PC-9 (cell line): ENCODE results near the gene PDZK1IP1.

ENCODE experiments used
- EZH2 ChIP-seq: fragments of 200-600 bp; sonication (generic); IDR thresholded peaks from 2 replicates; pipeline ENCODE4 v1.8.0; 2017; ENCODE audit warnings: antibody characterized with exemption, low read depth
- TF ChIP-seq, protein P1 (sequence below): fragments of 200-600 bp; sonication (generic); conservative IDR thresholded peaks from 2 replicates; pipeline ENCODE4 v1.6.1; 2017; ENCODE audit warnings: mixed run types, antibody characterized with exemption, mild to moderate bottlenecking, moderate library complexity

DNA sequence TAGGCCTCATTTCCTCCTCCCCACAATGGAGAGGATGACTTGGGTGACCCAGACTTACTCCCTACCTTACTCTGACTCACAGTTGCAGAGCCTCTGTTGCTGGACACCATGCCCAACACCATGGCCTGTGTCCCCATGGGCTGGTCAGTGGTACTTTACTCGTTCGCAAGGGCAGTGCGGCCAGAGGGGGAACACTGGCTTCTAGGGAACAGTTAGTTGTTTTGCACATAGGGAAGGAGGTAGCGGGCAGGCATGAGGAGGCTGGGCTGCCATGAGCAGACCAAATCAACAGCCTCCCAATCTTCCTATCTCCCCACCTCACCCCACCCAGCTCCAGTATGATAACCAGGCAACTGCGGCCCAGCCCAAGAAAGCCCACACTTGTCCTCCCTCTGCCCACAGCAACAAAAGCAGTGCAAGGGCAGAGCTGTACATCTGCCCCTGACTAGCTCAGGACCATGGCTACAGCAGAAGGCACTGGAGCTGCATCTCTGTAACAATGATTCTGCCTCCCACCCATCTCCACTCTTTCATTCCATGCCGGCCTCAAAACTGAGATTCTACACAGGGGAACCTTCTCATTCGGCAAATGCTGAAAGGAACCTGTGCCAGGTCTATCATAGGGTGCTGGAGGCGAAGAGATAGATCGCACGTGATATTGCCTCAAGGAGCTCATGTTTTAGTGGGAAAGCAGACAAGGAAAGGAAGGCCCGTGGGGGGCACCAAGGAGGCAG, 23.6 kb upstream of the PDZK1IP1 start:
- TF ChIP-seq EZH2 = no peak
- TF ChIP-seq, protein P1, sequence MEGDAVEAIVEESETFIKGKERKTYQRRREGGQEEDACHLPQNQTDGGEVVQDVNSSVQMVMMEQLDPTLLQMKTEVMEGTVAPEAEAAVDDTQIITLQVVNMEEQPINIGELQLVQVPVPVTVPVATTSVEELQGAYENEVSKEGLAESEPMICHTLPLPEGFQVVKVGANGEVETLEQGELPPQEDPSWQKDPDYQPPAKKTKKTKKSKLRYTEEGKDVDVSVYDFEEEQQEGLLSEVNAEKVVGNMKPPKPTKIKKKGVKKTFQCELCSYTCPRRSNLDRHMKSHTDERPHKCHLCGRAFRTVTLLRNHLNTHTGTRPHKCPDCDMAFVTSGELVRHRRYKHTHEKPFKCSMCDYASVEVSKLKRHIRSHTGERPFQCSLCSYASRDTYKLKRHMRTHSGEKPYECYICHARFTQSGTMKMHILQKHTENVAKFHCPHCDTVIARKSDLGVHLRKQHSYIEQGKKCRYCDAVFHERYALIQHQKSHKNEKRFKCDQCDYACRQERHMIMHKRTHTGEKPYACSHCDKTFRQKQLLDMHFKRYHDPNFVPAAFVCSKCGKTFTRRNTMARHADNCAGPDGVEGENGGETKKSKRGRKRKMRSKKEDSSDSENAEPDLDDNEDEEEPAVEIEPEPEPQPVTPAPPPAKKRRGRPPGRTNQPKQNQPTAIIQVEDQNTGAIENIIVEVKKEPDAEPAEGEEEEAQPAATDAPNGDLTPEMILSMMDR = no peak
